OCI-LY3 (cell line): ENCODE results near the gene STRADB.
A peak's percentile ranks its signal among the peaks of the same experiment; 100 is the strongest.

Experiments used
- H2AFZ ChIP-seq: fragments of 200-600, 300-600 bp; shearing (Covaris generic); 2 replicates; pipeline ENCODE4 v1.6.0; 2014; ENCODE audit warnings: antibody characterized with exemption, low read depth, low read length
- H3K27ac ChIP-seq: fragments of 200-600, 300-600 bp; sonication (generic); 2 replicates; pipeline ENCODE4 v1.5.1; 2014; ENCODE audit warnings: mild to moderate bottlenecking, low read length, moderate library complexity, mixed read lengths
- H3K27me3 ChIP-seq: fragments of 200-600, 300-600 bp; sonication (generic); 2 replicates; pipeline ENCODE4 v1.6.1; 2014; ENCODE audit warnings: low read depth, low read length, mixed read lengths
- H3K36me3 ChIP-seq: fragments of 200-600, 300-600 bp; sonication (generic); replicated peaks from 2 replicates; pipeline ENCODE3; 2014; ENCODE audit warnings: low read depth, low read length, mixed read lengths
- H3K4me1 ChIP-seq: fragments of 300-600, 200-600 bp; sonication (generic); 2 replicates; pipeline ENCODE4 v1.6.1; 2014; ENCODE audit warnings: low read length, mixed read lengths
- H3K4me2 ChIP-seq: fragments of 200-600, 300-600 bp; sonication (generic); 2 replicates; pipeline ENCODE4 v1.6.1; 2014; ENCODE audit warnings: low read length, mixed read lengths
- H3K4me3 ChIP-seq: fragments of 300-600, 200-600 bp; sonication (generic); 2 replicates; pipeline ENCODE4 v1.5.1; 2014; ENCODE audit warnings: antibody characterized with exemption, mild to moderate bottlenecking, low read length, moderate library complexity
- H3K79me2 ChIP-seq: fragments of 300-600, 200-600 bp; shearing (Covaris generic); 2 replicates; pipeline ENCODE4 v1.6.1; 2014; ENCODE audit warnings: mild to moderate bottlenecking, low read length, mixed read lengths
- H3K9ac ChIP-seq: fragments of 300-600, 200-600 bp; shearing (Covaris generic); 2 replicates; pipeline ENCODE4 v1.6.0; 2014; ENCODE audit warnings: mild to moderate bottlenecking, low read length, moderate library complexity
- H3K9me3 ChIP-seq: fragments of 200-600, 300-600 bp; shearing (Covaris generic); 2 replicates; pipeline ENCODE4 v1.6.1; 2014; ENCODE audit warnings: low read length, mixed read lengths; ENCODE audit not compliant: insufficient read depth
- H4K20me1 ChIP-seq: fragments of 200-600, 300-600 bp; sonication (generic); 2 replicates; pipeline ENCODE4 v1.6.1; 2016; ENCODE audit warnings: low read length, mixed read lengths; ENCODE audit not compliant: insufficient read depth
- CTCF ChIP-seq: fragments of 200-600, 300-600 bp; sonication (generic); IDR thresholded peaks from 2 replicates; pipeline ENCODE4 v1.5.1; 2014; ENCODE audit warnings: antibody characterized with exemption, low read length, low read depth
- EZH2phosphoT487 ChIP-seq: fragments of 200-600 bp; shearing (Covaris generic); IDR thresholded peaks from 2 replicates; pipeline ENCODE4 v1.6.1; 2018; ENCODE audit warnings: antibody characterized with exemption, mixed run types, low read depth

The STRADB gene

GRCh38 chr2:201415149-201415548 lies 36.4 kb upstream of the STRADB start:
- peaks cover 6% of the 10 kb centered on the region for H3K4me1 ChIP-seq

GRCh38 chr2:201419057-201419635 lies 32.4 kb upstream of the STRADB start:
- Histone ChIP-seq H4K20me1 (no peaks in the 10 kb centered on the region), H3K4me2 (no peak overlapping the region), H3K27ac (no peak overlapping the region), H3K4me1 (peaks cover 13% of the 10 kb centered on the region), H3K36me3 (no peaks in the 10 kb centered on the region), H3K27me3 (no peaks in the 10 kb centered on the region), H2AFZ (no peak overlapping the region), H3K9ac (no peak overlapping the region), H3K9me3 (no peaks in the 10 kb centered on the region), H3K4me3 (no peak overlapping the region), H3K79me2 (no peaks in the 10 kb centered on the region)
- no peak for TF ChIP-seq CTCF
- no peak for TF ChIP-seq EZH2phosphoT487

More at GRCh38 chr2:201415149-201415548, 36.4 kb upstream of the STRADB start:
- Histone ChIP-seq H3K36me3 (no peaks in the 10 kb centered on the region), H3K9ac (no peak overlapping the region), H3K4me2 (no peak overlapping the region), H3K9me3 (no peaks in the 10 kb centered on the region), H3K27ac (no peak overlapping the region), H3K79me2 (no peaks in the 10 kb centered on the region), H4K20me1 (no peaks in the 10 kb centered on the region), H3K4me3 (no peak overlapping the region), H3K27me3 (no peaks in the 10 kb centered on the region), H2AFZ (no peak overlapping the region)
- TF ChIP-seq CTCF (no peak), EZH2phosphoT487 (no peak)

GRCh38 chr2:201419986-201420385 lies 31.6 kb upstream of the STRADB start:
- Histone ChIP-seq H3K4me3 (no peak overlapping the region), H3K27ac (no peak overlapping the region), H3K9ac (no peak overlapping the region), H2AFZ (no peak overlapping the region), H4K20me1 (no peaks in the 10 kb centered on the region), H3K36me3 (no peaks in the 10 kb centered on the region), H3K79me2 (no peaks in the 10 kb centered on the region), H3K9me3 (no peaks in the 10 kb centered on the region), H3K4me1 (peaks cover 10% of the 10 kb centered on the region), H3K27me3 (no peaks in the 10 kb centered on the region), H3K4me2 (no peak overlapping the region)
- TF ChIP-seq EZH2phosphoT487 (no peak), CTCF (no peak)

GRCh38 chr2:201420442-201421113 lies 31.0 kb upstream of the STRADB start:
- Histone ChIP-seq H3K9ac (no peak overlapping the region), H3K4me2 (peak overlapping the region; percentile 25), H3K79me2 (no peaks in the 10 kb centered on the region), H3K36me3 (no peaks in the 10 kb centered on the region), H3K4me3 (no peak overlapping the region), H3K9me3 (no peaks in the 10 kb centered on the region), H2AFZ (no peak overlapping the region), H4K20me1 (no peaks in the 10 kb centered on the region), H3K4me1 (peaks cover 10% of the 10 kb centered on the region), H3K27me3 (no peaks in the 10 kb centered on the region), H3K27ac (no peak overlapping the region)
- TF ChIP-seq EZH2phosphoT487 (no peak), CTCF (no peak)
